ENCODE data around the gene PPP4C. TPM values are rescaled to one million over a fixed set of nuclear protein-coding genes. Genes with fewer than 3 reads are reported as not detected.

PPP4C gene
- total RNA-seq, 1 donor from 2014 or later, result 102 TPM

DNA sequence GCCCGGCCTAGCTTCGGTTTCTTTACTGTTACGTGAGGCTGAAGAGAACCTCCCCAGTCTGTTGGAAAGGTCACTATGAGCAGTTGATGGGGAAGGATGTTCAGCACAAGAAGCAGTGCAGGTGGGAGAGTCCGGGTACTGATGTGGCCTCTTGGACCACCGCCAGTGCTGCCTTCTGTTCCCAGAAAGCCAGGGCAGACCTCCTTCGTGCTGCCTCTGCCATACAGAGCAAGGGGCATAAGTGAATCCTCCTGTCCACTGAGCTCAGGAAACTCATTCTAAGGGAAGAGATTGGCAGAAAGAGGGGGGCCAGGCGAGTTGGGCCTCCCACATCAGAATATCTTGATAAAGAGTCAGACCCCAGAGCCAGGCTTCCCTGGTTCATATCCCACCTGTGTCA lies 3.7 kb downstream of the PPP4C start:
- H3K36me3 Mint-ChIP-seq, result peaks cover 22% of the 10 kb centered on the region
- H3K27ac Mint-ChIP-seq, result no peak overlapping the region
- TF ChIP-seq, protein P1, sequence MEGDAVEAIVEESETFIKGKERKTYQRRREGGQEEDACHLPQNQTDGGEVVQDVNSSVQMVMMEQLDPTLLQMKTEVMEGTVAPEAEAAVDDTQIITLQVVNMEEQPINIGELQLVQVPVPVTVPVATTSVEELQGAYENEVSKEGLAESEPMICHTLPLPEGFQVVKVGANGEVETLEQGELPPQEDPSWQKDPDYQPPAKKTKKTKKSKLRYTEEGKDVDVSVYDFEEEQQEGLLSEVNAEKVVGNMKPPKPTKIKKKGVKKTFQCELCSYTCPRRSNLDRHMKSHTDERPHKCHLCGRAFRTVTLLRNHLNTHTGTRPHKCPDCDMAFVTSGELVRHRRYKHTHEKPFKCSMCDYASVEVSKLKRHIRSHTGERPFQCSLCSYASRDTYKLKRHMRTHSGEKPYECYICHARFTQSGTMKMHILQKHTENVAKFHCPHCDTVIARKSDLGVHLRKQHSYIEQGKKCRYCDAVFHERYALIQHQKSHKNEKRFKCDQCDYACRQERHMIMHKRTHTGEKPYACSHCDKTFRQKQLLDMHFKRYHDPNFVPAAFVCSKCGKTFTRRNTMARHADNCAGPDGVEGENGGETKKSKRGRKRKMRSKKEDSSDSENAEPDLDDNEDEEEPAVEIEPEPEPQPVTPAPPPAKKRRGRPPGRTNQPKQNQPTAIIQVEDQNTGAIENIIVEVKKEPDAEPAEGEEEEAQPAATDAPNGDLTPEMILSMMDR (IDR thresholded peaks at IDR 0.05; ENCODE audit: unreplicated experiment), result no peak
- peaks cover 22% of the 10 kb centered on the region for H3K4me1 Mint-ChIP-seq
- H3K27me3 Mint-ChIP-seq (ENCODE audit: low read depth), result no peaks in the 10 kb centered on the region
- H3K4me3 Mint-ChIP-seq, result no peak overlapping the region
- no peaks in the 10 kb centered on the region for H3K9me3 Mint-ChIP-seq
- no peak for DNase-seq (ENCODE audit: low spot score in 2 of 2, unreplicated experiment in 2 of 2)

DNA sequence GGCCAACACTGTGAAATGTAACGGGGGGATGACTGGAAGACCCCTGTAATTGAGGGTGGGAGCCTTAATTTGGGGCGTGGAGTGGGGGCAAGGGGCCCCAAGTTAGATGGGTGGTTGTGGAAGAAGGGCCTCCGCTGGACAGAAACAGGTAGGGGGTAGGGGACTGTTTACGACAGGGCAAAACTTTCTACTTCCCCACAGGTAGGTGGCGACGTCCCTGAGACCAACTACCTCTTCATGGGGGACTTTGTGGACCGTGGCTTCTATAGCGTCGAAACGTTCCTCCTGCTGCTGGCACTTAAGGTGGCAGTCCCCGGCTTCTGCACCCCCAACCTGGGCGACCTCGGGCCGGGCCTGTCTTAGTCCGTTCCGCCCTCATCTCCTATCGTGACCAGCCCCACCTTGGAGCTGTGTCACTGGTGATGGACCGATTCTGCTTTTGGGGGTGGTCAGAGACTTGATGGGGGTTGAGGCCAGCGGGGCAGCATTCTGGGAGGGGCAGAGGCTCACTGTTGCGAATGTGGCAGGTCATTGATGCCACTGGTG lies 6.8 kb downstream of the PPP4C start:
- DNase-seq (ENCODE audit: low spot score in 2 of 2, unreplicated experiment in 2 of 2), result no peak
- no peak overlapping the region for H3K4me3 Mint-ChIP-seq
- H3K36me3 Mint-ChIP-seq, result peaks cover 29% of the 10 kb centered on the region
- H3K9me3 Mint-ChIP-seq, result no peaks in the 10 kb centered on the region
- H3K4me1 Mint-ChIP-seq, result peaks cover 4% of the 10 kb centered on the region
- TF ChIP-seq, protein P1 (IDR thresholded peaks at IDR 0.05; ENCODE audit: unreplicated experiment), result no peak
- no peak overlapping the region for H3K27ac Mint-ChIP-seq
- H3K27me3 Mint-ChIP-seq (ENCODE audit: low read depth), result no peaks in the 10 kb centered on the region

DNA sequence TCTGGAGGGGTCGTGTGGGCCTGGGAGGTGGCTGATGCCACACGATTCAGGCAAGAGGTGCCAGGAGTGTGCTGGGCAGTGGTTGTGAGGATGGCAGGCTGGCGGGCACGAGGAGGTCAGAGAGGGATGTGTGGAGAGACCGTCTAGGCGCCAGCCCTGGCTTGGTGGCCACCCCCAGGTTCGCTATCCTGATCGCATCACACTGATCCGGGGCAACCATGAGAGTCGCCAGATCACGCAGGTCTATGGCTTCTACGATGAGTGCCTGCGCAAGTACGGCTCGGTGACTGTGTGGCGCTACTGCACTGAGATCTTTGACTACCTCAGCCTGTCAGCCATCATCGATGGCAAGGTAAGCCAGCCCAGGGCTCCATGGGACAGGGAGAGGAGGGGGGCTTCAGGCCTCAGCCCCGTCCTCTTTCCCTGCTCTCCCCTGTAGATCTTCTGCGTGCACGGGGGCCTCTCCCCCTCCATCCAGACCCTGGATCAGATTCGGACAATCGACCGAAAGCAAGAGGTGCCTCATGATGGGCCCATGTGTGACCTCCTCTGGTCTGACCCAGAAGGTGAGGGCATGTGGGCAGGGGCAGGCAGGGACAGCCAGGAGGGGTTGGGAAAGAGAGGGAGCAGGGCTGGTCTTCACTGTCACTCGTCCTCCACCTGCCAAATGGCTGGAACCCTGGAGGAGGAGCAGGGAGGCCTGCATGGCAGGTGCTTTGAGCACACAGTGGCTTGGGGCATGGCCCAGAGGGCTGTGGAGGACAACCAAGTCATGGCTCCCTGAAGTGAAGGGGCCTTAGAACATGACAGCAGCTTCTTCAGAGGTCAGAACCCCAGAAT lies 7.6 kb downstream of the PPP4C start:
- TF ChIP-seq, protein P1 (IDR thresholded peaks at IDR 0.05; ENCODE audit: unreplicated experiment), result no peak
- Mint-ChIP-seq H3K36me3 (peaks cover 30% of the 10 kb centered on the region), H3K4me1 (no peaks in the 10 kb centered on the region)

DNA sequence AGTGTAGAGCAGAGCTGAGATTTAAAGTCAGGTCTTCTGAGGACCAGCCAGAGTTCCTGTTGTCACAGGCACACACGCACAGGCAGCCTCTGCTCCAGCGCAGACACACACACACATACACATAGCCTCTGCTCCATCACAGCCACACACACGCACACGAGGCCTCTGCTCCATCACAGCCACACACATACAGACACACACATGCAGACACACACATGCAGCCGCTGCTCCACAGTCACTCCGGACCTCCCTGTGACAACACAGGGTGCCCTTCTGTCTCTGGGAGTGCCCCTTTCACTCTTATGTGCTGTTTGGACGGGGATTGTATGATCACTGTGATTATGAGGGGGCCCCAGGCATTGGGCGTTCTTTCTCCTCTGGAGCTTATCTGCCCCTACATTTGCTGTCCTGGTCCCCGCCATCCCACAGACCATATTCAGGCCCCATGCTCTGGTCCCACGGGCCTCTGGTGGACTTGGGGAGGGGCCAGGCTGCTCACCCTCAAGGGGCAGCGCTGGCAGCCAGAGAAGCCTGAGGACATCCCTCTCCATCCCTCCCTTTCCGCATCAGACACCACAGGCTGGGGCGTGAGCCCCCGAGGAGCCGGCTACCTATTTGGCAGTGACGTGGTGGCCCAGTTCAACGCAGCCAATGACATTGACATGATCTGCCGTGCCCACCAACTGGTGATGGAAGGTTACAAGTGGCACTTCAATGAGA lies 8.5 kb downstream of the PPP4C start:
- H3K4me1 Mint-ChIP-seq, result no peaks in the 10 kb centered on the region
- no peak for DNase-seq (ENCODE audit: low spot score in 2 of 2, unreplicated experiment in 2 of 2)
- H3K27me3 Mint-ChIP-seq (ENCODE audit: low read depth), result no peaks in the 10 kb centered on the region
- H3K4me3 Mint-ChIP-seq, result no peak overlapping the region
- H3K9me3 Mint-ChIP-seq, result no peaks in the 10 kb centered on the region
- no peak overlapping the region for H3K27ac Mint-ChIP-seq
- H3K36me3 Mint-ChIP-seq, result peaks cover 30% of the 10 kb centered on the region
- TF ChIP-seq, protein P1 (IDR thresholded peaks at IDR 0.05; ENCODE audit: unreplicated experiment), result no peak

More for the DNA sequence above, 7.6 kb downstream of the PPP4C start:
- Mint-ChIP-seq H3K27me3 (ENCODE audit: low read depth) (no peaks in the 10 kb centered on the region), H3K9me3 (no peaks in the 10 kb centered on the region), H3K4me3 (no peak overlapping the region), H3K27ac (no peak overlapping the region)
- no peak for DNase-seq (ENCODE audit: low spot score in 2 of 2, unreplicated experiment in 2 of 2)

DNA sequence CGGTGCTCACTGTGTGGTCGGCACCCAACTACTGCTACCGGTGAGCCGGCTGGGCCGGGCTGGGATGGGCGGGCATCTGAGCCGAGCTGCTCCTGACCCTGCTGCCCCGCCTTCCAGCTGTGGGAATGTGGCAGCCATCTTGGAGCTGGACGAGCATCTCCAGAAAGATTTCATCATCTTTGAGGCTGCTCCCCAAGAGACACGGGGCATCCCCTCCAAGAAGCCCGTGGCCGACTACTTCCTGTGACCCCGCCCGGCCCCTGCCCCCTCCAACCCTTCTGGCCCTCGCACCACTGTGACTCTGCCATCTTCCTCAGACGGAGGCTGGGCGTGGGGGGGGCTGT lies 9.0 kb downstream of the PPP4C start:
- H3K27ac Mint-ChIP-seq, result no peak overlapping the region
- H3K9me3 Mint-ChIP-seq, result no peaks in the 10 kb centered on the region

More for the DNA sequence above, 9.0 kb downstream of the PPP4C start:
- TF ChIP-seq, protein P1 (IDR thresholded peaks at IDR 0.05; ENCODE audit: unreplicated experiment), result no peak
- no peak overlapping the region for H3K4me3 Mint-ChIP-seq
- no peak for DNase-seq (ENCODE audit: low spot score in 2 of 2, unreplicated experiment in 2 of 2)
- H3K36me3 Mint-ChIP-seq, result peaks cover 24% of the 10 kb centered on the region
- H3K27me3 Mint-ChIP-seq (ENCODE audit: low read depth), result no peaks in the 10 kb centered on the region
- H3K4me1 Mint-ChIP-seq, result no peaks in the 10 kb centered on the region

Data from mesothelial cell of epicardium (in vitro differentiated cells).